ENCODE results near the gene SLC35F6.

Gene SLC35F6

GRCh38 chr2:26769089-26769761 lies 5.1 kb downstream of the SLC35F6 start:
- H3K36me3 ChIP-seq (ENCODE audit: control insufficient read depth, insufficient read depth, low read length), result no peaks in the 10 kb centered on the region
- no peak for TF ChIP-seq CTCF (IDR thresholded peaks at IDR 0.05)
- no peak overlapping the region for H3K4me3 ChIP-seq (ENCODE audit: low read depth, low read length)
- peaks cover 12% of the 10 kb centered on the region for H3K79me2 ChIP-seq
- H3K27ac ChIP-seq, result peak overlapping the region; percentile 95
- H2AFZ ChIP-seq, result no peak overlapping the region
- peak overlapping the region; percentile 24 for H3K4me2 ChIP-seq (ENCODE audit: low read length)
- H3K27me3 ChIP-seq (ENCODE audit: control insufficient read depth, insufficient read depth, low read length), result no peaks in the 10 kb centered on the region
- H3K9me3 ChIP-seq (ENCODE audit: control insufficient read depth, low read length), result no peaks in the 10 kb centered on the region
- H3K4me1 ChIP-seq, result peaks cover 58% of the 10 kb centered on the region
- H3K9ac ChIP-seq, result no peak overlapping the region

- peak; percentile 37 for TF ChIP-seq CTCF (IDR thresholded peaks at IDR 0.05)
- H3K79me2 ChIP-seq, result peaks cover 22% of the 10 kb centered on the region
- H3K9ac ChIP-seq, result no peak overlapping the region
- H3K27me3 ChIP-seq (ENCODE audit: control insufficient read depth, insufficient read depth, low read length), result no peaks in the 10 kb centered on the region
- H3K4me2 ChIP-seq (ENCODE audit: low read length), result peak overlapping the region; percentile 69
- H3K4me3 ChIP-seq (ENCODE audit: low read depth, low read length), result peak overlapping the region; percentile 29
- H3K9me3 ChIP-seq (ENCODE audit: control insufficient read depth, low read length), result no peaks in the 10 kb centered on the region
- H3K36me3 ChIP-seq (ENCODE audit: control insufficient read depth, insufficient read depth, low read length), result no peaks in the 10 kb centered on the region
- no peak overlapping the region for H2AFZ ChIP-seq
- H3K27ac ChIP-seq, result peak overlapping the region; percentile 95
- peaks cover 56% of the 10 kb centered on the region for H3K4me1 ChIP-seq
Observed at GRCh38 chr2:26770986-26771586, 7.0 kb downstream of the SLC35F6 start.

GRCh38 chr2:26772064-26773001 lies 8.2 kb downstream of the SLC35F6 start:
- peaks cover 56% of the 10 kb centered on the region for H3K4me1 ChIP-seq
- H3K9me3 ChIP-seq (ENCODE audit: control insufficient read depth, low read length), result no peaks in the 10 kb centered on the region
- H2AFZ ChIP-seq, result peak overlapping the region; percentile 1
- H3K4me2 ChIP-seq (ENCODE audit: low read length), result peak overlapping the region; percentile 69
- no peaks in the 10 kb centered on the region for H3K27me3 ChIP-seq (ENCODE audit: control insufficient read depth, insufficient read depth, low read length)
- H3K27ac ChIP-seq, result peak overlapping the region; percentile 95
- no peak for TF ChIP-seq CTCF (IDR thresholded peaks at IDR 0.05)
- H3K4me3 ChIP-seq (ENCODE audit: low read depth, low read length), result peak overlapping the region; percentile 15
- H3K9ac ChIP-seq, result no peak overlapping the region
- H3K79me2 ChIP-seq, result peaks cover 29% of the 10 kb centered on the region
- no peaks in the 10 kb centered on the region for H3K36me3 ChIP-seq (ENCODE audit: control insufficient read depth, insufficient read depth, low read length)

- Histone ChIP-seq H3K9me3 (ENCODE audit: control insufficient read depth, low read length) (no peaks in the 10 kb centered on the region), H3K4me1 (peaks cover 31% of the 10 kb centered on the region), H3K4me2 (ENCODE audit: low read length) (no peak overlapping the region), H3K9ac (no peak overlapping the region), H3K27ac (no peak overlapping the region), H3K27me3 (ENCODE audit: control insufficient read depth, insufficient read depth, low read length) (no peaks in the 10 kb centered on the region), H3K79me2 (peaks cover 29% of the 10 kb centered on the region), H2AFZ (no peak overlapping the region), H3K36me3 (ENCODE audit: control insufficient read depth, insufficient read depth, low read length) (no peaks in the 10 kb centered on the region), H3K4me3 (ENCODE audit: low read depth, low read length) (no peak overlapping the region)
- no peak for TF ChIP-seq CTCF (IDR thresholded peaks at IDR 0.05)
Observed at GRCh38 chr2:26776195-26776800, 12.2 kb downstream of the SLC35F6 start.
